ENCODE data around the gene SLC44A3.
"Not testable (repeated sequence)": the region's sequence is repeated elsewhere in the genome, so short reads cannot be mapped to it uniquely, and the experiment has no call there.

SLC44A3 gene

GRCh38 chr1:94840381-94840780 lies 20.2 kb downstream of the SLC44A3 start:
- DNase-seq, result not testable (repeated sequence)

GRCh38 chr1:94840808-94841207 lies 20.7 kb downstream of the SLC44A3 start:
- no peak for DNase-seq

- DNase-seq, result no peak
Measured at GRCh38 chr1:94843430-94843829, 23.3 kb downstream of the SLC44A3 start.

GRCh38 chr1:94843846-94844245 lies 23.7 kb downstream of the SLC44A3 start:
- DNase-seq, result no peak

GRCh38 chr1:94846308-94846707 lies 26.2 kb downstream of the SLC44A3 start:
- DNase-seq, result no peak

- no peak for DNase-seq
Measured at GRCh38 chr1:94851571-94851970, 31.4 kb downstream of the SLC44A3 start.

GRCh38 chr1:94852788-94853187 lies 32.6 kb downstream of the SLC44A3 start:
- DNase-seq, result no peak

- peak; percentile 87 for DNase-seq
Measured at GRCh38 chr1:94854458-94855306, 34.5 kb downstream of the SLC44A3 start.

- peak; percentile 21 for DNase-seq
Measured at GRCh38 chr1:94855307-94855700, 35.1 kb downstream of the SLC44A3 start.

- DNase-seq, result no peak
Measured at GRCh38 chr1:94856004-94856403, 35.8 kb downstream of the SLC44A3 start.

GRCh38 chr1:94856868-94857267 lies 36.7 kb downstream of the SLC44A3 start:
- no peak for DNase-seq

GRCh38 chr1:94858276-94858675 lies 38.1 kb downstream of the SLC44A3 start:
- DNase-seq, result no peak

GRCh38 chr1:94859174-94859573 lies 39.0 kb downstream of the SLC44A3 start:
- DNase-seq, result no peak

- DNase-seq, result no peak
Measured at GRCh38 chr1:94862718-94863117, 42.6 kb downstream of the SLC44A3 start.

GRCh38 chr1:94863297-94863911 lies 43.2 kb downstream of the SLC44A3 start:
- peak; percentile 73 for DNase-seq

- peak; percentile 95 for DNase-seq
Measured at GRCh38 chr1:94863919-94864318, 43.8 kb downstream of the SLC44A3 start.

GRCh38 chr1:94864821-94865220 lies 44.7 kb downstream of the SLC44A3 start:
- DNase-seq, result no peak

- DNase-seq, result peak; percentile 80
Measured at GRCh38 chr1:94865360-94865759, 45.2 kb downstream of the SLC44A3 start.

GRCh38 chr1:94866164-94866807 lies 46.1 kb downstream of the SLC44A3 start:
- peak; percentile 98 for DNase-seq

GRCh38 chr1:94871031-94871430 lies 50.9 kb downstream of the SLC44A3 start:
- peak; percentile 41 for DNase-seq

- no peak for DNase-seq
Measured at GRCh38 chr1:94872771-94873495, 52.8 kb downstream of the SLC44A3 start.

- peak; percentile 73 for DNase-seq
Measured at GRCh38 chr1:94873520-94874351, 53.6 kb downstream of the SLC44A3 start.

All from fibroblast of skin of back (primary cell).